ENCODE results near the gene CELF3.
A peak's percentile ranks its signal among the peaks of the same experiment; 100 is the strongest.

The CELF3 gene

GRCh38 chr1:151720125-151720524 is 3.5 kb upstream of the CELF3 start:
- H3K4me3 ChIP-seq (ENCODE audit: low read length), result no peak overlapping the region
- TF ChIP-seq, protein P1, sequence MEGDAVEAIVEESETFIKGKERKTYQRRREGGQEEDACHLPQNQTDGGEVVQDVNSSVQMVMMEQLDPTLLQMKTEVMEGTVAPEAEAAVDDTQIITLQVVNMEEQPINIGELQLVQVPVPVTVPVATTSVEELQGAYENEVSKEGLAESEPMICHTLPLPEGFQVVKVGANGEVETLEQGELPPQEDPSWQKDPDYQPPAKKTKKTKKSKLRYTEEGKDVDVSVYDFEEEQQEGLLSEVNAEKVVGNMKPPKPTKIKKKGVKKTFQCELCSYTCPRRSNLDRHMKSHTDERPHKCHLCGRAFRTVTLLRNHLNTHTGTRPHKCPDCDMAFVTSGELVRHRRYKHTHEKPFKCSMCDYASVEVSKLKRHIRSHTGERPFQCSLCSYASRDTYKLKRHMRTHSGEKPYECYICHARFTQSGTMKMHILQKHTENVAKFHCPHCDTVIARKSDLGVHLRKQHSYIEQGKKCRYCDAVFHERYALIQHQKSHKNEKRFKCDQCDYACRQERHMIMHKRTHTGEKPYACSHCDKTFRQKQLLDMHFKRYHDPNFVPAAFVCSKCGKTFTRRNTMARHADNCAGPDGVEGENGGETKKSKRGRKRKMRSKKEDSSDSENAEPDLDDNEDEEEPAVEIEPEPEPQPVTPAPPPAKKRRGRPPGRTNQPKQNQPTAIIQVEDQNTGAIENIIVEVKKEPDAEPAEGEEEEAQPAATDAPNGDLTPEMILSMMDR (conservative IDR thresholded peaks at IDR 0.05; ENCODE audit: low read depth, low read length), result no peak
- no peak for DNase-seq (ENCODE audit: low read depth)

DNA sequence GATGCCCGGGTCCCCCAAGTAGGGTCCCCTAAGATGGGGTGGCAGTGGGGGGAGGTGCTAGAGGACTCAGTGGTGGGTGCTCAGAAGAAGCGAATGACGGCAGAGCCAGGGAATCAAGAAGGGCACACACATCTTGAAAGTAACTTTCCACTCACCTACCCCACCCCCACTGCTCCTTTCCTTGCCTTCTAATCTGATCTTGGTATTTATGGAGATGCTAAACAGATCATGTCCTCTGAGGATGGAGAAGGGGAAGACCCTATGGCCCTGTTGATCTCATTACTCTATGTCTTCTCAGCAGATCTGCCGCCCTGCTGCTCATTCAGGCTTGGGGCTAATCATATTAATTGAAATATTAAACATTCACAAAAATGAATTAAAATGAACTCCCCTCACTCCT is 2.1 kb upstream of the CELF3 start:
- H3K4me3 ChIP-seq (ENCODE audit: low read length), result no peak overlapping the region
- TF ChIP-seq, protein P1 (conservative IDR thresholded peaks at IDR 0.05; ENCODE audit: low read depth, low read length), result no peak
- no peak for DNase-seq (ENCODE audit: low read depth)

DNA sequence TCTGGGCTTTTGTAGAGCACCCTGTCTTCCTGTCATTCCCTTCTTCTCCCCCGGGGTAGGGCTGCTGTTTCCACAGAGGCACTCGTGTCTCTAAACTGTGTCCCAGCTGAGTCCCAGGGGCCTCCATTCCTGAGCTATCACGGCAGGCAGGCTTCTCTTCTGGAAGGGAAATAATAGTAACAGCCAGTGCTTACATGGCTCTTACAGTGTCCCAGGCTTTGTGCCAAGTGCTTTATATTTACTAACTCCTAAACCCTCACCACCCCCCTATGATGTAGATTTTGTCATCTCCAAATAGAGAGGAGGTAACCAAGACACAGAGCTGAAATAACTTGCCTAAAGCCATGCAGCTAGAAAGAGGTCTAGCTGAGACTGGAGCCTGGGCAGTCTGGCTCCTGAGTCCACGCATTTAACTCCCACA is 1.4 kb upstream of the CELF3 start:
- H3K4me3 ChIP-seq (ENCODE audit: low read length), result no peak overlapping the region
- TF ChIP-seq, protein P1 (conservative IDR thresholded peaks at IDR 0.05; ENCODE audit: low read depth, low read length), result no peak
- DNase-seq (ENCODE audit: low read depth), result no peak

DNA sequence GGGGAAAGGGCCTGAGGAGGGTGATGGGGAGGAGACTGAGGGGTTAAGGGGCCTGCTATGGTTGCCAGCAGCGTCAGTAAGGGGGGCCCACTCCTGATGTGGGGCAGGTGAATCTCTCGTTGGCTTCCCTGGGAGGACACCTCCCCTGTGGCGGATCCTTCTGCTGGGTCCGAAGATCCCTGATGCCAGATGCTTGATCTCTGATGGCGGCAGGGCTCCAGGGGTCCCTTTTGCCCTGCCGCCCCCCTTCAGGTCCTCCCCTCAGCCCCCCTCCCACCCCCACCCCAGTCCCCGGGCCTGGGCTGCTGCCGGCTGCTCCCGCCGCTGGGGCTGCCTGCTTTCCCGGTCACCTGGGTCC is 219 bp downstream of the CELF3 start:
- TF ChIP-seq, protein P1 (conservative IDR thresholded peaks at IDR 0.05; ENCODE audit: low read depth, low read length), result no peak
- DNase-seq (ENCODE audit: low read depth), result no peak
- no peak overlapping the region for H3K4me3 ChIP-seq (ENCODE audit: low read length)

DNA sequence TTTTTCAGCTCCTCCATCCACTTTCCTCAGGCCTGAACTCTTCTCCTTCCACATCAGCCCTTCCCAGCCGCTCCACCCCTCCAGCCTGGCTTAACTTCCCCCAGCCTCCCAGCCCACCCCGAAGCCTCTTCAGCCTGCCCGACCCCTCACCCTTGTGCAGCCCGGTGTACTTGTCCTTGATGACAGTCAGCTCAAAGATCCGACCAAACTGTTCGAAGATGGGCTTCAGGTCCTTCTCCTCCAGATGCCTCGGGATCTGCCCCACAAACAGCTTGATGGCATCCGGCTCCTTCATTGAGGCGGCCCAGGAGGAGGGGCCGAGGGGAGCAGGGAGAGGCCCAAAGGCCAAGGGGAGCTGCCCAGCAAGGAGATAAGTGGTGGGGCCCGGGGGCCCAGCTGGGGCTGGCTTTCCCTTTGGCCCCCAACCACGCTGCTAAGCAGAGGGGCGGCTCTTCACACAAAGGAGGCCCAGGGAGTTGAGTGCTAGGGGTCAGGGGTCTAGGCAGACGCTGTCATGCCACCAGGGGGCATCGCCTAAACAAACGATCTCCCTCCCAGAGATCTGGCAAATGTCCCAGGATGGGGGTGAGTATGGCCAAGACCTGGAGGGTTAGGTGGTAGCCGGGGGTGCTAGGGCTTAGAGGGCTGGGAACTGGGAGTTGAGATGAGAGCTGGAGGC is 738 bp downstream of the CELF3 start:
- no peak for DNase-seq (ENCODE audit: low read depth)
- no peak overlapping the region for H3K4me3 ChIP-seq (ENCODE audit: low read length)
- TF ChIP-seq, protein P1 (conservative IDR thresholded peaks at IDR 0.05; ENCODE audit: low read depth, low read length), result peak; percentile 20

GRCh38 chr1:151714820-151715725 is 1.5 kb downstream of the CELF3 start:
- no peak overlapping the region for H3K4me3 ChIP-seq (ENCODE audit: low read length)
- no peak for DNase-seq (ENCODE audit: low read depth)
- TF ChIP-seq, protein P1 (conservative IDR thresholded peaks at IDR 0.05; ENCODE audit: low read depth, low read length), result no peak

Measured in retinal pigment epithelial cell (primary cell).